Trophoblast cell (in vitro differentiated cells and primary cell): ENCODE results near the gene PDGFC.

ENCODE experiments used
- DNase-seq, 2 donors: peaks; one replicate each; pipeline ENCODE4 v3.0.0-alpha.2; 2016
- H2AFZ ChIP-seq: 2 replicates; pipeline ENCODE4 v1.6.1; 2013; ENCODE audit warnings: low read length, moderate library complexity, mild to moderate bottlenecking; ENCODE audit not compliant: insufficient read depth, poor library complexity
- H2AK5ac ChIP-seq: 2 replicates; pipeline ENCODE4 v1.6.1; 2013; ENCODE audit warnings: mild to moderate bottlenecking, low read length
- H2BK120ac ChIP-seq: 2 replicates; pipeline ENCODE4 v1.6.1; 2013; ENCODE audit warnings: low read length, mild to moderate bottlenecking, moderate library complexity; ENCODE audit not compliant: insufficient read depth, poor library complexity
- H2BK12ac ChIP-seq: 2 replicates; pipeline ENCODE4 v1.6.1; 2013; ENCODE audit warnings: mild to moderate bottlenecking, low read length, moderate library complexity
- H2BK5ac ChIP-seq: 2 replicates; pipeline ENCODE4 v1.6.1; 2013; ENCODE audit warnings: low read length, low read depth, moderate library complexity, mild to moderate bottlenecking; ENCODE audit not compliant: poor library complexity
- H3K14ac ChIP-seq: 2 replicates; pipeline ENCODE4 v1.6.1; 2013; ENCODE audit warnings: mild to moderate bottlenecking, low read length
- H3K18ac ChIP-seq: 2 replicates; pipeline ENCODE4 v1.6.1; 2013; ENCODE audit warnings: mild to moderate bottlenecking, low read length
- H3K23ac ChIP-seq: 2 replicates; pipeline ENCODE4 v1.6.1; 2013; ENCODE audit warnings: low read length
- H3K27ac ChIP-seq: 2 replicates; pipeline ENCODE4 v1.5.1; 2013; ENCODE audit warnings: low read depth, mild to moderate bottlenecking, inconsistent platforms, low read length, moderate library complexity
- H3K27me3 ChIP-seq: 2 replicates; pipeline ENCODE4 v1.6.1; 2013; ENCODE audit warnings: inconsistent platforms, mild to moderate bottlenecking, low read length, moderate library complexity; ENCODE audit not compliant: insufficient read depth
- H3K36me3 ChIP-seq, 2 experiments: 1 replicate in 1 of 2; 2 replicates in 1 of 2; pipeline ENCODE4 v1.6.1; 2013; ENCODE audit warnings: low read length in 2 of 2, mild to moderate bottlenecking in 2 of 2, moderate library complexity in 1 of 2; ENCODE audit not compliant: insufficient read depth in 2 of 2, control insufficient read depth in 1 of 2
- H3K4ac ChIP-seq: 2 replicates; pipeline ENCODE4 v1.6.1; 2013; ENCODE audit warnings: low read depth, mild to moderate bottlenecking, low read length, moderate library complexity
- H3K4me1 ChIP-seq, 2 experiments: 1 replicate in 1 of 2; 2 replicates in 1 of 2; pipeline ENCODE4 v1.6.1; 2013; ENCODE audit warnings: low read length in 2 of 2, mild to moderate bottlenecking in 2 of 2, moderate library complexity in 1 of 2; ENCODE audit not compliant: insufficient read depth in 2 of 2, control insufficient read depth in 1 of 2
- H3K4me2 ChIP-seq: 2 replicates; pipeline ENCODE4 v1.6.1; 2013; ENCODE audit warnings: inconsistent platforms, mild to moderate bottlenecking, low read length, moderate library complexity
- H3K4me3 ChIP-seq: 2 replicates; pipeline ENCODE4 v1.5.1; 2013; ENCODE audit warnings: mild to moderate bottlenecking, low read depth, low read length, inconsistent platforms
- H3K79me1 ChIP-seq: one replicate; pipeline ENCODE4 v1.6.1; 2013; ENCODE audit warnings: low read length
- H3K79me2 ChIP-seq: 2 replicates; pipeline ENCODE4 v1.6.1; 2013; ENCODE audit warnings: low read length, mild to moderate bottlenecking; ENCODE audit not compliant: control insufficient read depth, insufficient read depth, poor library complexity
- H3K9ac ChIP-seq: 2 replicates; pipeline ENCODE4 v1.6.1; 2013; ENCODE audit warnings: mild to moderate bottlenecking, low read length
- H3K9me3 ChIP-seq: 2 replicates; pipeline ENCODE4 v1.6.1; 2013; ENCODE audit warnings: low read depth, mild to moderate bottlenecking, control low read depth, inconsistent platforms, low read length; ENCODE audit not compliant: insufficient read depth
- H4K12ac ChIP-seq: 2 replicates; pipeline ENCODE4 v1.6.1; 2013; ENCODE audit warnings: low read depth, mild to moderate bottlenecking, low read length, moderate library complexity
- H4K8ac ChIP-seq: 2 replicates; pipeline ENCODE4 v1.6.1; 2013; ENCODE audit warnings: low read depth, mild to moderate bottlenecking, low read length, moderate library complexity
- H4K91ac ChIP-seq: one replicate; pipeline ENCODE4 v1.6.1; 2013; ENCODE audit warnings: low read depth, mild to moderate bottlenecking, low read length, moderate library complexity
- WGBS: extraction: QIAGEN DNeasy Blood & Tissue Kit; methylation state at CpG from one replicate; pipeline ENCODE4 v1.1.7; 2013; ENCODE audit warnings: missing lambda C conversion rate; ENCODE audit not compliant: insufficient read length, insufficient coverage; ENCODE audit errors: extremely low coverage; 5-methylcytosine and 5-hydroxymethylcytosine counted together

Gene PDGFC

DNA sequence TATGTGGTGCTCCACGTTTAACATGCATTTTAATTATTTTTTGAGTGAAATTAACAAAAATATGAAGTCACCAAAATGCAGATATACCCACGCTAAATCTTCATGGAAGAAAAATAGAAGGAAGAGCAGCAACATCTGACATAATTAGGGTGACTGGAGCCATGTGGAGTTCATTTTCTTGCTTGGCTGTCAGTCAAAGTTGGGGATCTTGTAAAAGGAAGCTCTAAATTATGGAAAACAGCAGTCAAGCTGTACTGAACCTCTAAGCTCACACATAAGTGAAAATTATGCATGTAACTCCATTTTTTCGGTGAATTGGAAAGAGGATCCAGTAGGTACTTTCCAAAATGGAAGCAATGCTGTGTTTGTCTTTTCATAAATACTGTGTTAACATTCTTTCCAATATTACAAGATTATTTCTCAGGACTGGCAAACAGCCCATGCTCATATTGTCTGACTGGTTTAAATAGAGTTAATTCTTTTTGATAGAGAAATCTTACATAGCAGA lies 9.7 kb upstream of the PDGFC start:
- H4K8ac ChIP-seq, result no peak overlapping the region
- no peak overlapping the region for H3K4ac ChIP-seq
- H3K4me2 ChIP-seq, result no peak overlapping the region
- no peaks in the 10 kb centered on the region for H3K27me3 ChIP-seq
- H3K36me3 ChIP-seq, result peaks cover 0 to 2% of the 10 kb centered on the region in 2 experiments
- no peak overlapping the region for H3K9ac ChIP-seq
- no peak overlapping the region for H2AK5ac ChIP-seq
- H3K14ac ChIP-seq, result no peak overlapping the region
- peaks cover 0 to under 1% of the 10 kb centered on the region in 2 experiments for H3K4me1 ChIP-seq
- no peaks in the 10 kb centered on the region for H3K79me1 ChIP-seq
- no peaks in the 10 kb centered on the region for H3K79me2 ChIP-seq
- H3K18ac ChIP-seq, result no peak overlapping the region
- H3K4me3 ChIP-seq, result no peak overlapping the region
- no CpG with 5 or more reads among the region's 3 CpGs for whole genome bisulfite sequencing
- H3K23ac ChIP-seq, result no peak overlapping the region
- no peak overlapping the region for H4K12ac ChIP-seq
- no peak overlapping the region for H2BK120ac ChIP-seq
- H2BK12ac ChIP-seq, result no peak overlapping the region
- H2AFZ ChIP-seq, result no peak overlapping the region
- no peak overlapping the region for H2BK5ac ChIP-seq
- no peak overlapping the region for H3K27ac ChIP-seq
- DNase-seq, result no peak
- H4K91ac ChIP-seq, result no peak overlapping the region
- H3K9me3 ChIP-seq, result no peaks in the 10 kb centered on the region

DNA sequence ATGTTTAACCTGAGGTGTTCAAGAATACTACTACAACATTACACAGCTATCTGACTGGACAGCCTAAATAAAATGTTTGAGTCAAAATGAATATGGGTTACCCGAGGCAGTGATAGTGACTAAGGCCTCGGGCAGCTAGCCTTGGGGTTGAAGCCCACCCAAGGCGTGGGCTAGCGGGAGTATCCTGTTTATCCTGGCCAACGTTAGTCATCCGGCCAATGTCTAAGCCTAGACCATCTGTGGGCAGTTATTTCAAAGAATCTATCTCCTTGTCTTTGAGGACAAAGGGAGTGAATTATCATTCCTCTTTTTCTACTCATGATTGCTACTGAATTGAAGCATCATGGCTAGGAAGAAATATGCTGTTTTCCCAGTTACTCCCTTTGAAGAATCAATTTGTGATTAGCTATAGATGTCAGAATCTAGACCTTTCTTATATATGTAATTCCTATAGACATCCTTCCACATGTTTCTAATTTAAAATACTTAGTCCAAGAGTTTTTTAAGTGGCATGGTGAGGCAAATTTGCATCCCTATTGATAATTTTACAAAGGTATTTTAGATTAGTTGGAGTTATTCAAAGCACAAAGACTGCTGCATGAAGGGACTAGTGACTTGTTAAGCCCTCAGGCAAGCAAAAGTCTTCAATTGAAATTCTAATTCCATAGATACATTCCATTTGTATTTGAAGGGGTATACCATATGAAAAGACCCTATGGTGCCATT lies 6.0 kb upstream of the PDGFC start:
- no CpG with 5 or more reads among the region's 6 CpGs for WGBS
- Histone ChIP-seq H2BK5ac (no peak overlapping the region), H3K4ac (no peak overlapping the region), H3K9ac (no peak overlapping the region), H3K4me1 (peaks cover 0 to 5% of the 10 kb centered on the region in 2 experiments), H2BK12ac (peak overlapping the region; percentile 54), H4K91ac (no peak overlapping the region), H3K23ac (no peak overlapping the region), H2BK120ac (no peak overlapping the region), H3K4me2 (no peak overlapping the region), H3K14ac (no peak overlapping the region), H2AFZ (no peak overlapping the region), H3K27ac (no peak overlapping the region), H3K79me2 (no peaks in the 10 kb centered on the region), H3K9me3 (no peaks in the 10 kb centered on the region), H4K12ac (no peak overlapping the region), H3K27me3 (no peaks in the 10 kb centered on the region), H3K36me3 (peaks cover 0 to 2% of the 10 kb centered on the region in 2 experiments), H2AK5ac (no peak overlapping the region), H3K4me3 (no peak overlapping the region), H3K18ac (no peak overlapping the region), H3K79me1 (no peaks in the 10 kb centered on the region), H4K8ac (no peak overlapping the region)
- DNase-seq, result peak; percentile 90 to 92

DNA sequence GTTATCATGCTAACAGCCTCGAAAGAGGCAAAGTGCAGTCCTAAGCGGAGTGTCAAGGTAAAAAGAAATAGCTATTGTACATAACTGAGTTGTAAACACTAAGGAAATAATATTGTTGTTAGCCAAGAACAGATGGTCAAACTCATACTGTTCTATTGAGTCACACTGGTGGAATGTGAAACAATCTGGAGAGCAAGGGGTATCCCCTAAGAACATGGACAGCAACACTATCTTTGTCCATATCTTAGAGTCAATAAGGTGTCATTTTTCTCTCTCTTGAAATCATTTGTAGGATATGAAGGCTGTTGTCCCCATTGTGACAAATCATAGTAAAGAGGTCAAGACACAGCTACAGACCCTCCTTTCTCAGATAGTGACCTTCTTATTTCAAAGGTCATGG lies 4.5 kb upstream of the PDGFC start:
- H2AFZ ChIP-seq, result no peak overlapping the region
- no peak overlapping the region for H3K18ac ChIP-seq
- H3K14ac ChIP-seq, result no peak overlapping the region
- H4K8ac ChIP-seq, result no peak overlapping the region
- no peak overlapping the region for H2AK5ac ChIP-seq
- no peak overlapping the region for H4K91ac ChIP-seq
- H3K79me1 ChIP-seq, result peaks cover 7% of the 10 kb centered on the region
- DNase-seq, result peak in 1 of 2 donors; percentile 36
- H3K79me2 ChIP-seq, result peaks cover 2% of the 10 kb centered on the region
- H3K9me3 ChIP-seq, result no peaks in the 10 kb centered on the region
- no peak overlapping the region for H3K23ac ChIP-seq
- H3K4me1 ChIP-seq, result peaks cover 0 to 5% of the 10 kb centered on the region in 2 experiments
- WGBS, result no CpG with 5 or more reads among the region's 2 CpGs
- no peak overlapping the region for H2BK12ac ChIP-seq
- no peak overlapping the region for H4K12ac ChIP-seq
- H3K9ac ChIP-seq, result no peak overlapping the region
- no peak overlapping the region for H3K27ac ChIP-seq
- no peak overlapping the region for H3K4ac ChIP-seq
- no peak overlapping the region for H2BK120ac ChIP-seq
- no peak overlapping the region for H3K4me3 ChIP-seq
- no peak overlapping the region for H2BK5ac ChIP-seq
- no peaks in the 10 kb centered on the region for H3K27me3 ChIP-seq
- H3K36me3 ChIP-seq, result peaks cover 0 to 2% of the 10 kb centered on the region in 2 experiments
- H3K4me2 ChIP-seq, result peak overlapping the region; percentile 38

DNA sequence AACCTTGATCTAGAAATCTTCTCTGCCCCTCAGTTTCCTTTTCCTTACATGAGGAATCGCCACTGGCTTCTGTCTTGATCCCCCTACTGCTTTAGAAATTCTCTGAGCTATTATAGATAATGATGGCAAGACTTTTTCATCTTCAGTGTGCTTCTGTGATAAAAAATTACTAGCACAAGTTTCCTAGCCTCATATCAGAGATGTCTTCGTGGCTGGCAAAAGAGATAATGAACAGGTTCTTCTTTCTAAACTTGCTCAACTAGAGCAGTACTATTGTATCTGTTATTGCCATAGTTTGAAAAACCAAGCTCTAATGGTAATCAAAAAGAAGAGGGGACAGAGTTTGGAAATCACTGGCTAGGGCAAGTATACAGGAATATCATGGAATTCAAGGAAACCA lies 4.1 kb upstream of the PDGFC start:
- no peak overlapping the region for H3K27ac ChIP-seq
- H3K9ac ChIP-seq, result no peak overlapping the region
- no peak overlapping the region for H3K18ac ChIP-seq
- no peak overlapping the region for H2BK5ac ChIP-seq
- peaks cover 10% of the 10 kb centered on the region for H3K79me1 ChIP-seq
- peaks cover 0 to 2% of the 10 kb centered on the region in 2 experiments for H3K36me3 ChIP-seq
- no peak overlapping the region for H3K14ac ChIP-seq
- WGBS, result no CpG with 5 or more reads among the region's 2 CpGs
- H3K4ac ChIP-seq, result no peak overlapping the region
- no peak overlapping the region for H3K23ac ChIP-seq
- peaks cover 0 to 5% of the 10 kb centered on the region in 2 experiments for H3K4me1 ChIP-seq
- no peaks in the 10 kb centered on the region for H3K27me3 ChIP-seq
- H2BK120ac ChIP-seq, result no peak overlapping the region
- DNase-seq, result no peak
- no peak overlapping the region for H2BK12ac ChIP-seq
- no peaks in the 10 kb centered on the region for H3K9me3 ChIP-seq
- H4K91ac ChIP-seq, result no peak overlapping the region
- no peak overlapping the region for H3K4me3 ChIP-seq
- no peak overlapping the region for H4K12ac ChIP-seq
- no peak overlapping the region for H2AK5ac ChIP-seq
- no peak overlapping the region for H4K8ac ChIP-seq
- no peak overlapping the region for H2AFZ ChIP-seq
- H3K4me2 ChIP-seq, result peak overlapping the region; percentile 38
- peaks cover 4% of the 10 kb centered on the region for H3K79me2 ChIP-seq
